ENCODE results near the gene REPS2. TPM values are rescaled to one million over a fixed set of nuclear protein-coding genes. Genes with fewer than 3 reads are reported as not detected.

Gene REPS2
- total RNA-seq, 3 donors from 2014 or later (not counting 1 experiment from before 2014, with no cell fraction given) = 0.27 to 9.2 (median 0.59) TPM

- H3K4me1 ChIP-seq (ENCODE audit: control insufficient read depth, insufficient read depth, low read length) = no peaks in the 10 kb centered on the region
- DNase-seq (no peak), ATAC-seq (no peak)
- Mint-ChIP-seq H3K9me3 (no peaks in the 10 kb centered on the region), H3K4me1 (no peaks in the 10 kb centered on the region), H3K27ac (no peak overlapping the region), H3K36me3 (no peaks in the 10 kb centered on the region), H3K4me3 (no peak overlapping the region), H3K27me3 (ENCODE audit: low read depth in 2 of 2) (peaks cover 3 to 4% of the 10 kb centered on the region in 2 donors)
- H3K36me3 ChIP-seq (ENCODE audit: control insufficient read depth, insufficient read depth, low read length) = no peaks in the 10 kb centered on the region
- intact Hi-C loops (cut with micrococcal nuclease) = no loop called here
- H3K4me3 ChIP-seq (ENCODE audit: low read length) = no peak overlapping the region
- H3K9me3 ChIP-seq (ENCODE audit: control insufficient read depth, insufficient read depth, low read length) = no peaks in the 10 kb centered on the region
- TF ChIP-seq, protein P1, sequence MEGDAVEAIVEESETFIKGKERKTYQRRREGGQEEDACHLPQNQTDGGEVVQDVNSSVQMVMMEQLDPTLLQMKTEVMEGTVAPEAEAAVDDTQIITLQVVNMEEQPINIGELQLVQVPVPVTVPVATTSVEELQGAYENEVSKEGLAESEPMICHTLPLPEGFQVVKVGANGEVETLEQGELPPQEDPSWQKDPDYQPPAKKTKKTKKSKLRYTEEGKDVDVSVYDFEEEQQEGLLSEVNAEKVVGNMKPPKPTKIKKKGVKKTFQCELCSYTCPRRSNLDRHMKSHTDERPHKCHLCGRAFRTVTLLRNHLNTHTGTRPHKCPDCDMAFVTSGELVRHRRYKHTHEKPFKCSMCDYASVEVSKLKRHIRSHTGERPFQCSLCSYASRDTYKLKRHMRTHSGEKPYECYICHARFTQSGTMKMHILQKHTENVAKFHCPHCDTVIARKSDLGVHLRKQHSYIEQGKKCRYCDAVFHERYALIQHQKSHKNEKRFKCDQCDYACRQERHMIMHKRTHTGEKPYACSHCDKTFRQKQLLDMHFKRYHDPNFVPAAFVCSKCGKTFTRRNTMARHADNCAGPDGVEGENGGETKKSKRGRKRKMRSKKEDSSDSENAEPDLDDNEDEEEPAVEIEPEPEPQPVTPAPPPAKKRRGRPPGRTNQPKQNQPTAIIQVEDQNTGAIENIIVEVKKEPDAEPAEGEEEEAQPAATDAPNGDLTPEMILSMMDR (IDR thresholded peaks at IDR 0.05) = no peak
- H3K27ac ChIP-seq (ENCODE audit: low read length) = no peak overlapping the region
- no peaks in the 10 kb centered on the region for H3K27me3 ChIP-seq (ENCODE audit: control insufficient read depth, insufficient read depth, low read length)
- 46% methylated on average over 11 of the region's 11 CpGs for WGBS (ENCODE audit: insufficient coverage)
These were observed 78.4 kb downstream of the REPS2 start for GRCh38 chrX:17024886-17025285.

DNA sequence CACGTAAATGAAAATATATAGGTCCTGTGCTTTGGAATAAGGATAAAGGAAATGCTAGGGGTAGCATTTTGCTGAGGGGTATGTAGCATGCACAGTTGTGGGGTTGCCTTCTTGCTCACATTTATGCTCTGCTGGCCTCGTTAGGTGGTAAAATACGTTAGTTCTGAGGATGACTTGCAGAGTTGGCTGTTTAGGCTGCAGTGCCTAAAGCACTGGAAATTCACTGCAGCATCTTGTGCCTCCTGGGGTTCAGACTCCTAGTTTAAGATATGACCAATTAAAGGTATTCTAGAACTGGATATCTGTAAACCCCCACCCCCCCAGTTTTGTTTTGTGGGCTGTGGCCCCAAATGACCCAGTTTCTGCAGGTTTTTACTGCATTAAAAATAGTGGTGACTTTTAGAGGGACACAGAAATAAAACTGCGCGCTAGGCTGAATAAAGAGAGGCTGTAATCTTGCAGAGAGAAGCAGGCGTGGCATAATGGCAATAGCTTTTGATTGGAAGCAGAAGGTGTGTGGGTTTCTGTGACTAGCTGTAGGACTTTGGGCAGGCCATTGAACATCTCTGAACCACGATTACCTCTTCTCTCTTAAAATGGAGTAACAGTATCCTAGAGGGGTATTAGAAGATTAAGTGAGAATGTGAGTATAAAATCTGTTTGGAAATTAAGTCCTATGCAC lies 79.3 kb downstream of the REPS2 start:
- intact Hi-C loops (cut with micrococcal nuclease) = no loop called here
- no peak for DNase-seq
- H3K4me3 ChIP-seq (ENCODE audit: low read length) = no peak overlapping the region

GRCh38 chrX:17027931-17028330 lies 81.5 kb downstream of the REPS2 start:
- intact Hi-C loops (cut with micrococcal nuclease) = no loop called here
- H3K9me3 ChIP-seq (ENCODE audit: control insufficient read depth, insufficient read depth, low read length) = no peaks in the 10 kb centered on the region
- TF ChIP-seq, protein P1 (IDR thresholded peaks at IDR 0.05) = no peak
- no peaks in the 10 kb centered on the region for H3K4me1 ChIP-seq (ENCODE audit: control insufficient read depth, insufficient read depth, low read length)
- H3K27ac ChIP-seq (ENCODE audit: low read length) = no peak overlapping the region
- DNase-seq = no peak
- Mint-ChIP-seq H3K36me3 (no peaks in the 10 kb centered on the region), H3K4me1 (no peaks in the 10 kb centered on the region), H3K4me3 (no peak overlapping the region), H3K27ac (no peak overlapping the region), H3K27me3 (ENCODE audit: low read depth in 2 of 2) (peaks cover 6% of the 10 kb centered on the region in 2 donors), H3K9me3 (no peaks in the 10 kb centered on the region)
- H3K27me3 ChIP-seq (ENCODE audit: control insufficient read depth, insufficient read depth, low read length) = no peaks in the 10 kb centered on the region
- ATAC-seq = no peak
- 67% methylated on average over 1 of the region's 2 CpGs for WGBS (ENCODE audit: insufficient coverage)
- H3K4me3 ChIP-seq (ENCODE audit: low read length) = no peak overlapping the region
- H3K36me3 ChIP-seq (ENCODE audit: control insufficient read depth, insufficient read depth, low read length) = no peaks in the 10 kb centered on the region

More for the DNA sequence above, 79.3 kb downstream of the REPS2 start:
- Mint-ChIP-seq H3K27me3 (ENCODE audit: low read depth in 2 of 2) (peaks cover 6% of the 10 kb centered on the region in 2 donors), H3K4me3 (no peak overlapping the region), H3K4me1 (no peaks in the 10 kb centered on the region), H3K36me3 (no peaks in the 10 kb centered on the region), H3K27ac (no peak overlapping the region), H3K9me3 (no peaks in the 10 kb centered on the region)
- Histone ChIP-seq H3K9me3 (ENCODE audit: control insufficient read depth, insufficient read depth, low read length) (no peaks in the 10 kb centered on the region), H3K27me3 (ENCODE audit: control insufficient read depth, insufficient read depth, low read length) (no peaks in the 10 kb centered on the region), H3K27ac (ENCODE audit: low read length) (no peak overlapping the region), H3K4me1 (ENCODE audit: control insufficient read depth, insufficient read depth, low read length) (no peaks in the 10 kb centered on the region), H3K36me3 (ENCODE audit: control insufficient read depth, insufficient read depth, low read length) (no peaks in the 10 kb centered on the region)
- 65% methylated on average over 6 of the region's 7 CpGs for WGBS (ENCODE audit: insufficient coverage)
- TF ChIP-seq, protein P1 (IDR thresholded peaks at IDR 0.05) = no peak
- no peak for ATAC-seq

DNA sequence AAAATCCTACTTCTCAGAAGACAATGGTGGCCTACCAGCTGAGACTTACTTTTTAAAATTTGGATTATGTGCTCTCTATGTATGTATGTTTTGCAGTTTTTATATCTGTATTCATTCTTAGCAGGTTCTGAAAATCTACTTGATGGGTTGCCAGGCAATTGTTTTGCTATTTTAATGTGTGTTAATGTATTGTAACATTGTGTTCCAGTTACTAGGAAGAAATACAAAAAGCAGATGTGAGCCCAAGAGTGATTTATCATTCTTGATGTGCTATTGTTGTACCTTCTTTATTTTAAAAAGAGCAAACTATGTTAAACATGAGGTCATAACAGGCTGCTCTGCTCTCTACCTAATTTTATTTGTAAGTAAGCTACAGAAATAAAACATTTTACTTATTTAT lies 81.9 kb downstream of the REPS2 start:
- DNase-seq (no peak), ATAC-seq (no peak)
- no peak overlapping the region for H3K27ac ChIP-seq (ENCODE audit: low read length)
- TF ChIP-seq, protein P1 (IDR thresholded peaks at IDR 0.05) = no peak
- Mint-ChIP-seq H3K4me3 (no peak overlapping the region), H3K4me1 (no peaks in the 10 kb centered on the region), H3K9me3 (no peaks in the 10 kb centered on the region), H3K27ac (no peak overlapping the region), H3K36me3 (no peaks in the 10 kb centered on the region), H3K27me3 (ENCODE audit: low read depth in 2 of 2) (peaks cover 6% of the 10 kb centered on the region in 2 donors)
- no peak overlapping the region for H3K4me3 ChIP-seq (ENCODE audit: low read length)
- intact Hi-C loops (cut with micrococcal nuclease) = no loop called here
- H3K27me3 ChIP-seq (ENCODE audit: control insufficient read depth, insufficient read depth, low read length) = no peaks in the 10 kb centered on the region
- no peaks in the 10 kb centered on the region for H3K4me1 ChIP-seq (ENCODE audit: control insufficient read depth, insufficient read depth, low read length)
- H3K36me3 ChIP-seq (ENCODE audit: control insufficient read depth, insufficient read depth, low read length) = no peaks in the 10 kb centered on the region
- no peaks in the 10 kb centered on the region for H3K9me3 ChIP-seq (ENCODE audit: control insufficient read depth, insufficient read depth, low read length)
